ENCODE data around the gene ATP8A1.
A peak's percentile ranks its signal among the peaks of the same experiment; 100 is the strongest.

ATP8A1 gene

DNA sequence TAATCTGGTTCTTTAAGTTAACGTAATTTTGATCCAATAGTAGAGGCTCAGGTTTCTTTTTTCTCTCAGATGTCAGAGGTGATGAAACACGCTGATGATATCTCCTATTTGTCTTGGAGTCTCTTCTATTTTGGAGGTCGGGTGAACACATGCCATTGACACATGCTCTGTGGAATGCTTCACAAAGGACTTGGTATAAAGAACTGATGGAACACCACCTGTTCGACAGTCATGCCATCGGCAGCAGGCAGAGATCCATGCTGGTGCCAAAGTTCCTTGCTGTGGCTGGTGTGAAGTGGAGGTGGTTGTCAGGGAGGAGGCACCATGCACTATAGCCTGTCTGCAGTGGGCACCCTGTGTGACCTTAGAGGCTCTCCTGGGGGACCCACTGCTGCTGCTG is 94.9 kb downstream of the ATP8A1 start:
- no peak for DNase-seq

GRCh38 chr4:42561031-42561430 is 95.9 kb downstream of the ATP8A1 start:
- DNase-seq, result no peak

- no peak for DNase-seq
These were observed 96.4 kb downstream of the ATP8A1 start for GRCh38 chr4:42560467-42560861.

DNA sequence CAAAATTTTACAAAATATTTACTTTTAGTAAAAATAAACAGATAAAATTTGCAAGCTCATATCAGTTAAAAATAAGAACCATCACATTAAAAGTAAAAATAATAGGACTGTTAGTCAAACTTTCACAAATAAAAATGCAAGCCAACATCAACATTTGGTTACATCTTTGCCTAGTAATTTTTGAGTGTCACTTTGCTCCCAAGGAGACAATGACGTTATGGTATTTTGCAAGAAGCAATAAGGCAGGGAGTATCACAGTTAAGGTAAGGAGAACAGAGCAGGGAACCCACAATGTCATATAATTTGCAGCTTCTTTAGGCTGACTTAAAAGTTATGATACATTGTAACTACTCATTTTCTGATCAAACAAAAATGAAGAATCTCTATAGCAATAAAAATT is 98.7 kb downstream of the ATP8A1 start:
- DNase-seq, result no peak

DNA sequence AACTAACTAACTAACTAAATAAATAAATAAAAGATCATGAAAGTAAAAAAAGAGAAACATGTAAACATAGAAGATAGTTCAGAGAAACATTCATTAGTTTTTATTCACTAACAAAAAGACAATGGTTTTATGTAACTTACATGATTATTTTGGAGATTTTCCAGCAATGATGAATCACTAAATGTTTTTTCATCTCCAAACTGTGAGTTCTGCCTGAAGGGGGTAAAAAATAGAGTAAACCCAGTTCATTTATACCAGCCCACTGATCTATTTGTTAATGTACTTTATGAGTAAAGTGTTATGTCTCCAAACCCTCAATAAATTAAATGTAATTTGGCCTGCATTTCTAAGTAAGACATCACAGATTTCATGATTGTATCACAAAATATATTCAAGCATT is 101.1 kb downstream of the ATP8A1 start:
- no peak for DNase-seq

- no peak for DNase-seq
These were observed 102.8 kb downstream of the ATP8A1 start for GRCh38 chr4:42554072-42554471.

- no peak for DNase-seq
These were observed 107.0 kb downstream of the ATP8A1 start for GRCh38 chr4:42549896-42550295.

DNA sequence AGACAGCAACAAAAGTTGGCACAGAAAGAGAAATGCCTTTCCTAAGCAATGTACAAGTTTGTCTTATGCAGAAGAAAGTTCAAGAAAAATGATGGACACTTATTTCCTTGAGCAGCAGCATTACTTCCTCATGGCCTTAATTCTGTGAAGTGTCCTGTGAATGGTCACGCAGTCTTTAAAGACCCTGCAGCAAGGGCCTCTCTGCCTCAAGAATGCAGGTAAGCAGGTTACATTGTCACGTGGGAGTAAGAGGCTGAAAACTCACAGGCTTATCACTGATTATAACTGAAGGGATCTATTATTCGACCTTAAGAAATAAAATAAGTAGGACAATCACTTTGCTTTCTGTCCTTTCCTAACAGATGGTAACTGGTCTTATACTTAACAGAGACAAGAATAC is 109.1 kb downstream of the ATP8A1 start:
- DNase-seq, result no peak

DNA sequence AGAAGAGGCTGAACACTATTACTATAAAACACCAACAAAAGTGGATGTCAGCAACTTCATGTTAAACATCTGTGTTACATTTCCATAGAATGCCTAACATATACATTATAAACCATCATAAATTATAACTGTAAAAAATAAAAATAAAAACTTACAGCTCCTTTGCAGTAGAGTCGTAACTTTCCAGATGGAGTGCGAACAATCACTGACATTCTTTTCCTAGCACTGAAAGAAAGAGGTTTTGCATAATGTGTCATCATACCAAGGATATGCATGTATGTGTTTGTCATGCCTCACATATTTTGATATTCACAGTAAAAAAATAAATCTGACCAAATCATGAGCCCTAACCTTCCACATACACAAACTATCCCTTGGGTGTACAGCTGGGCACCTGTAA is 113.1 kb downstream of the ATP8A1 start:
- no peak for DNase-seq

GRCh38 chr4:42543126-42543525 is 113.8 kb downstream of the ATP8A1 start:
- no peak for DNase-seq

- no peak for DNase-seq
These were observed 115.3 kb downstream of the ATP8A1 start for GRCh38 chr4:42541647-42542046.

- no peak for DNase-seq
These were observed 123.9 kb downstream of the ATP8A1 start for GRCh38 chr4:42533042-42533441.

GRCh38 chr4:42531341-42532030 is 125.4 kb downstream of the ATP8A1 start:
- DNase-seq, result no peak

- no peak for DNase-seq
These were observed 133.7 kb downstream of the ATP8A1 start for GRCh38 chr4:42523066-42523718.

DNA sequence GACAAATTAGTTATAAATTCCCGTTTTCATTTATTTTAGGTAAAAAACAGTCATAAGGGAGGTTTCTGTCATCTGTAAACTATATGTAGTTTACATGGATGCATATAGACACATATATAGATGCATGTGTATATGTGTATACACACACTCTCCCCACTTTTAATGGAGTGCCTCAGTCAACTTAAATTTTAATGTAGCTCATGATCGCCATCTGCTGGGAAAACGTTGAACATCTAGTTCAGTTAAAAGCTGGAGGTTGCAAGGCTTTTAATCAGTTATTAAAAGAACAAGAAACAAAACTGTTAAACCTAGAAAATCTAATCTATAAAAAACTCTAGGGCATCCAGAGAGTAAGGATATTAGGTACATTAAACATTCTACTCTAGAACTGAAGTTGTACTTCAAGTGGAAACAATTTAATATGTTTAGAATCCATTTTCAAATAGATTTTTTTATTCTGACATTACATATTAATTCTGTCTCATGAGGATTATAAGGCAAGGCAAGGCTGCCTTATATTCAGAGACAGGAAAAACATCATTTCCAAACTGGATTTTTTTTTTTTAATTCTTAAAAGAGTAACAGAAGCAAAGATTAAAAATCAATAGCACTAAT is 137.0 kb downstream of the ATP8A1 start:
- peak; percentile 42 for DNase-seq

DNA sequence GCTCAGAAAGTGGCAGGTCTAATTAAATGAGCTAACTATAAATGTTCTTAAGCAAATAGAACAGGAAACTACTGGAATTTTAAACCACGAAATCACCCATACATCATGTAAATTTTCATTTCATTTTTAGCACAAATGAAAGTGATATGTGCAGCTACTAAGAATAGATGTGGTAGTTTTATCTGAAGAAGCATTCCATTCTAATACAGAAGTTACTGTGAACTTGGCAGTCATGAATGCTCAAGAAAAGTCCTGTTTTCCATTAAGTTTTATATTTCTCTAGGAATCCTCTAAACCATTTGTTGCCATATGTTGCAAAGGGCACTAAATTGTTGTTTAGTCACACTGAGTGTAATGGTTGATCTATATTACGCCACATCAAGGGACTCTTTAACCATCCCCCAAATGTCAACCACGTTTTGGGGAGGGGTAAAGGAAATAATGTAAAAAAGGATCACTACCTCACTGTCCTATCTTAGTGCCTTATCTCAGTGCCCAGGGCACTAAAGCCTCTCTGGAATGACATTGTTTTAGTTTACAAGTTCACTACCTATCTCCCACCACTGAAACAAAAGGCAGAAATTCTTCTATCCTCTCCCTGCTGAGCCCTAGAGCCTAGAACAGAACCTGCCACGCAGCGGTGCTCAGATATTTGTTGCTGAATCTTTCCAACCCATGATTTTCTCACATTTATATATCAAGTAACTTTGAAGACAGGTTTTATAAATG is 141.6 kb downstream of the ATP8A1 start:
- no peak for DNase-seq

DNA sequence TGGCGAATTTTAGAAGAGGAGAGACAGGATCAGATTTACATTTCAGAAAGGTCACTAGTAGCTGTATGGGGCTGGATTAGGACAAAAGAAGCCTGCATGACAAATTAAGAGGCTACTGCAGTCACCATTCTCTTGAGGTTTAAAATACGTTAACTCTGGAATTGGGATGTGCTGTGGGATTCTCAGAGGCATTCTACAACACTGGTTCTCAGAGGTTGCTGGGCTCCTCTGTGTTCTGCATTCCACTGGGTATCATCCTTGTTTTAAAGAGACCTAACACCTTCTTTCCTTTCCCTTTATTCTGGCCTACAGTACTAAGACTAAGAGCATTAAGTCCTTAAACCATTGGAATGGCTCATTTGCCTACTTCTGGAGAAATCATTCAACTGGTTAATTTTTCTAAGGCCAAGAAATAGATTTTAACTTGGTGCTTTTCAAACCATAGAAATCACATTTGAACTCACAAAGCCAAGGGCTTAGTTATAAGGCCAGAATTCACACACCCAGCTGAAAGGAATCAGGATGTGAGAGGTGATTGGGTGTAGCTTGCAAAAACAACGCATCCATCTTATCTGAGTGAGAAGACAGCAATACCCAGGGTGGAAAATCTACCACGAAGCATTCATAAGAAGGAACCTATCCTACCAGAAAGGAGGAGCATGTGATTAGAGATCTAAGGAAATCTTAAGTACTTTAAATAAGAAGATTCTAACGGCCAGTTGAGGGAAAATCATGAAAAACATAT is 143.0 kb downstream of the ATP8A1 start:
- DNase-seq, result no peak

DNA sequence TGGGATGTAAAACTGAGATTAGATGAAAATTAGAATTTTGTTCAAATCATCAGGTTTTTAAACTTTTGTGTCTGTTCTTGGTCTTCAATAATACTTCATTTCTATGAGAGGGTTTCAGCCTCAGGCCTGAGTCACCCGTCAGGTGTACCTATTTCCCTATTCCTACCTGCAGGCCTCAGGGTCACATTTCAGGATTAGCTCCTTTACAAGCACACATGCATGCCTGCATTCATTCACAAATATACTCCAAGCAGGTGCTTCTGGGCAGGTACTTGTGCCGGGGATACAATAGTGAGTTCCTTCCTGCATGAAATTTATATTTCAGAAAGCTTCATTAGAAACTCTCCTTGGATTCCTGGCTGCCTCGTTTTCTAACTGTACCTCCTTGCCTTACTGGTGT is 144.7 kb downstream of the ATP8A1 start:
- no peak for DNase-seq

DNA sequence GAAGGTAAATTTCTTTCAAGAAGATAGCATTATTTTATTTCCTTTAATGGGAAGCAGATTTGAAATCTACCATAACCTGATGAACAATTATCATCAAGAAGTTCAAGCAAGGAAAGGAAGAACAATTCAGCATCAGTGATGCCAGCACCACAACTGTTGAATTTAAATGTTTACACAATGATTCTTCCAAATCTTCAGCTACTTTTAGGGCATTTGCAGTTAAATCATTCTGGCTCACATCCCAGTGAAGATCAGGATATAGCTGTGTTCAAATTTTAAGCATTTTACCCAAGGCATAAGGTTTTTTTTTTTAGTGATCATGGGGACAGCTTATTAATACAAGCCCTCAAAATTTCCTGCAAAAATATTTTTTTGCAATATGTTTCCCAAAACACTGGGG is 146.7 kb downstream of the ATP8A1 start:
- DNase-seq, result no peak

- no peak for DNase-seq
These were observed 155.1 kb downstream of the ATP8A1 start for GRCh38 chr4:42501624-42502401.

DNA sequence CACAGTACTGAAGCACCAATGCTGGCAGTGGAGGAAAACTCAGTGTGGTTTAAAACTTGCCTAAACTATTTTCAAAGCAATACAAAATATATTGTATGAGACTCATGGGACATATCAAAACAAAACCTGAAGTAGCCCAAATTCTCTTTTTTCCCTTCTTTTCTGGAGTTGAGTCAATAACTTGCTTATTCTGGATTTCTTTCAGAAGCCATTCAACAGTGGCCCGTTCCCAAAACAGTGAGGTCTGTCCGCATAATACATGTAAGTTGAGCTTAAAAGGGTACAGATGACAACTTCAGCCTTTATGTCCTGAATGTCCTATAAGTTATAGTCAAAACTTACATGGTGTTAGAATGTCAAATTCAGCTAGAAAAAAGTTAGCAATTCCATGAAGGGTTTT is 158.9 kb downstream of the ATP8A1 start:
- no peak for DNase-seq

Measured in NCI-H345 (cell line).